HepG2 (cell line): ENCODE measurements around the gene FUBP3. TPM values are rescaled to one million over a fixed set of nuclear protein-coding genes. Genes with fewer than 3 reads are reported as not detected.

Experiments
- ATAC-seq: fragments of 200-7000 bp; cut with Tn5 transposase; 3 replicates; pipeline ENCODE4 v1.9.1; 2020; ENCODE audit warnings: mild to moderate bottlenecking, moderate library complexity
- BruUV-seq: library from RNA; stranded (reverse); fragments of 400-500 nt; replicated peaks from 2 replicates; lab custom pipeline; 2021; lab: Mats Ljungman, UMichigan
- CTCF ChIA-PET: fragments of 300-600 bp; formaldehyde crosslinking; extraction: SDS; loops from one replicate; lab custom pipeline; 2021; ENCODE audit warnings: low total read pairs, inconsistent platforms, low intra/inter-chr PET ratio; lab: Yijun Ruan, JAX
- POLR2A ChIA-PET: fragments of 350-600 bp; sonication (Branson Sonifier 250); formaldehyde crosslinking; loops from one replicate; lab custom pipeline; 2020; ENCODE audit warnings: antibody characterized with exemption, inconsistent platforms; lab: Yijun Ruan, JAX
- DNase-seq: peaks from one replicate; pipeline ENCODE4 v3.0.0-alpha.2; 2015; ENCODE audit warnings: low spot score
- FAIRE-seq: peaks from 3 replicates; lab custom pipeline; 2011; peaks lifted over from hg19 to GRCh38; lab: Jason Lieb, UNC
- H2AFZ ChIP-seq: one replicate; pipeline ENCODE4 v1.6.1; 2011; ENCODE audit warnings: low read length, inconsistent platforms
- H3K27ac ChIP-seq: fragments of 300-600 bp; 3 replicates; pipeline ENCODE4 v1.8.0; 2011; ENCODE audit warnings: mixed run types, mild to moderate bottlenecking, mixed read lengths, low read length, inconsistent platforms; ENCODE audit not compliant: insufficient read depth; ENCODE audit errors: extremely low read length
- H3K27me3 ChIP-seq, 2 experiments: fragments of 200-600 bp in 1 of 2; 2 replicates in 1 of 2; 3 replicates in 1 of 2; pipeline versions ENCODE4 v1.6.0 to v1.8.0; 2011; ENCODE audit warnings: low read length in 2 of 2, mild to moderate bottlenecking in 2 of 2, moderate library complexity in 2 of 2, inconsistent platforms in 1 of 2; ENCODE audit not compliant: insufficient read depth in 2 of 2, control insufficient read depth in 1 of 2
- H3K36me3 ChIP-seq, 2 experiments: fragments of 200-600 bp in 1 of 2; replicated peaks in 1 of 2; 2 replicates in 1 of 2; 3 replicates in 1 of 2; pipeline versions ENCODE4 v1.5.1 to v1.8.0; 2011; ENCODE audit warnings: low read length in 2 of 2, inconsistent platforms in 1 of 2; ENCODE audit not compliant: insufficient read depth in 2 of 2, control insufficient read depth in 1 of 2
- H3K4me1 ChIP-seq: 2 replicates; pipeline ENCODE4 v1.5.1; 2012; ENCODE audit warnings: low read length, inconsistent platforms; ENCODE audit not compliant: insufficient read depth
- H3K4me2 ChIP-seq: 2 replicates; pipeline ENCODE4 v1.6.0; 2011; ENCODE audit warnings: low read depth, low read length, inconsistent platforms
- H3K4me3 ChIP-seq, 3 experiments: fragments of 200-600 bp in 1 of 3; sonication (generic), shearing (Covaris generic) in 1 of 3; replicated peaks in 1 of 3; 2 replicates each; pipeline ENCODE4 v1.5.1; 2011 to 2016; ENCODE audit warnings: low read length in 3 of 3, inconsistent platforms in 2 of 3, low read depth in 2 of 3, mild to moderate bottlenecking in 2 of 3, control low read depth in 1 of 3, mixed read lengths in 1 of 3; ENCODE audit not compliant: insufficient read depth in 1 of 3
- H3K79me2 ChIP-seq: one replicate; pipeline ENCODE4 v1.6.1; 2011; ENCODE audit warnings: low read length, inconsistent platforms; ENCODE audit not compliant: insufficient read depth
- H3K9ac ChIP-seq: 2 replicates; pipeline ENCODE4 v1.6.0; 2011; ENCODE audit warnings: mild to moderate bottlenecking, low read depth, low read length, inconsistent platforms; ENCODE audit not compliant: insufficient read depth
- H3K9me3 ChIP-seq: 2 replicates; pipeline ENCODE4 v1.5.1; 2012; ENCODE audit warnings: mild to moderate bottlenecking, low read length
- H4K20me1 ChIP-seq: 2 replicates; pipeline ENCODE4 v1.6.0; 2011; ENCODE audit warnings: inconsistent platforms, mild to moderate bottlenecking, low read length, moderate library complexity; ENCODE audit not compliant: insufficient read depth
- CEBPB ChIP-seq: IDR thresholded peaks from 2 replicates; pipeline ENCODE4 v1.6.1; 2011; ENCODE audit warnings: low read depth, low read length, improper control_type of control experiment, borderline replicate concordance
- CHCHD3 ChIP-seq: sonication (generic); formaldehyde crosslinking; IDR thresholded peaks from 2 replicates; pipeline ENCODE4 v1.8.0; 2022; ENCODE audit warnings: mild to moderate bottlenecking, missing genetic modification reagents, moderate library complexity
- MTF1 ChIP-seq: sonication (generic); formaldehyde crosslinking; IDR thresholded peaks from 2 replicates; pipeline ENCODE4 v1.5.0; 2020; ENCODE audit warnings: missing genetic modification reagents
- RFX1 ChIP-seq: fragments of 450-650 bp; IDR thresholded peaks from 2 replicates; pipeline ENCODE4 v1.6.1; 2017
- SP5 ChIP-seq: IDR thresholded peaks from 2 replicates; pipeline ENCODE4 v1.6.1; 2016; ENCODE audit warnings: low read depth, borderline replicate concordance
- STAG1 ChIP-seq: sonication (generic); formaldehyde crosslinking; IDR thresholded peaks from 2 replicates; pipeline ENCODE4 v1.4.0; 2020; ENCODE audit warnings: missing genetic modification reagents
- TCF7 ChIP-seq: sonication (generic); IDR thresholded peaks from 2 replicates; pipeline ENCODE4 v1.6.1; 2016; ENCODE audit warnings: antibody characterized with exemption, low read depth
- TERF1 ChIP-seq: sonication (generic); formaldehyde crosslinking; IDR thresholded peaks from 2 replicates; pipeline ENCODE4 v1.8.0; 2022; ENCODE audit warnings: mild to moderate bottlenecking, missing genetic modification reagents, moderate library complexity
- YEATS4 ChIP-seq: sonication (generic); formaldehyde crosslinking; IDR thresholded peaks from 2 replicates; pipeline ENCODE4 v1.4.0; 2020; ENCODE audit warnings: missing genetic modification reagents, borderline replicate concordance
- ZFP37 ChIP-seq: sonication (generic); formaldehyde crosslinking; IDR thresholded peaks from 2 replicates; pipeline ENCODE4 v1.4.0; 2020; ENCODE audit warnings: missing genetic modification reagents, borderline replicate concordance
- ZNF292 ChIP-seq: sonication (generic); formaldehyde crosslinking; IDR thresholded peaks from 2 replicates; pipeline ENCODE4 v1.8.1; 2022; ENCODE audit warnings: mild to moderate bottlenecking, low read depth, missing genetic modification reagents, borderline replicate concordance
- ZNF556 ChIP-seq: sonication (generic); formaldehyde crosslinking; IDR thresholded peaks from 2 replicates; pipeline ENCODE4 v1.4.0; 2020; ENCODE audit warnings: mild to moderate bottlenecking, missing genetic modification reagents, borderline replicate concordance
- ZNF569 ChIP-seq: sonication (generic); formaldehyde crosslinking; IDR thresholded peaks from 2 replicates; pipeline ENCODE4 v1.5.0; 2020; ENCODE audit warnings: mild to moderate bottlenecking, missing genetic modification reagents, moderate library complexity, borderline replicate concordance
- WGBS: methylation state at CpG from one replicate; pipeline ENCODE4 v1.1.6; 2017; ENCODE audit warnings: low lambda C conversion rate; 5-methylcytosine and 5-hydroxymethylcytosine counted together
- in situ Hi-C: cut with HindIII; loops from 2 replicates; pipeline ENCODE4 v1.10.0; 2017; ENCODE audit warnings: low pct_unique_long_range_greater_than_20kb; ENCODE audit not compliant: extremely low pct_ligation_motif_present
- intact Hi-C: fragments of 100-400 bp; cut with micrococcal nuclease; formaldehyde crosslinking; loops from one replicate; pipeline ENCODE4 v1.10.0; 2022; ENCODE audit not compliant: unreplicated experiment
- polyA plus RNA-seq, 8 experiments: library from polyadenylated mRNA; depleted of rRNA in 3 of 8; stranded (reverse) in 7 of 8; unstranded in 1 of 8; fragments of >200 nt; fragmentation: Illumina TruSeq in 4 of 8; extraction: Trizol in 4 of 8; gene quantifications; 2 replicates each; pipeline versions ENCODE4 v1.2.1 to v1.2.3, GENCODE V29; 2011 to 2016; ENCODE audit warnings: low read depth in 4 of 8, missing spikeins in 1 of 8, mixed read lengths in 1 of 8; ENCODE audit not compliant: insufficient read depth in 1 of 8
- total RNA-seq, 5 experiments: library from RNA; depleted of rRNA; stranded (reverse); fragments of >200 nt; fragmentation: Illumina TruSeq; extraction: Trizol; gene quantifications; 2 replicates each; pipeline ENCODE4 v1.2.3, GENCODE V29; 2016; ENCODE audit warnings: low read depth in 1 of 5
- TF ChIP-seq, protein P1 (sequence below): IDR thresholded peaks from 2 replicates; pipeline ENCODE4 v1.6.1; 2016; ENCODE audit warnings: low read depth, control low read depth
- TF ChIP-seq, protein P2 (sequence below): sonication (generic); formaldehyde crosslinking; IDR thresholded peaks from 2 replicates; pipeline ENCODE4 v1.5.0; 2020; ENCODE audit warnings: missing genetic modification reagents

The FUBP3 gene
- total and polyA plus RNA-seq, 2 of the 13 experiments (the other 11 are each of a cell fraction or from before 2014, with no cell fraction given), result 28.7 to 40.0 TPM

GRCh38 chr9:130535818-130536521, 43.4 kb upstream of the FUBP3 start (continued):
- TF ChIP-seq, protein P1, sequence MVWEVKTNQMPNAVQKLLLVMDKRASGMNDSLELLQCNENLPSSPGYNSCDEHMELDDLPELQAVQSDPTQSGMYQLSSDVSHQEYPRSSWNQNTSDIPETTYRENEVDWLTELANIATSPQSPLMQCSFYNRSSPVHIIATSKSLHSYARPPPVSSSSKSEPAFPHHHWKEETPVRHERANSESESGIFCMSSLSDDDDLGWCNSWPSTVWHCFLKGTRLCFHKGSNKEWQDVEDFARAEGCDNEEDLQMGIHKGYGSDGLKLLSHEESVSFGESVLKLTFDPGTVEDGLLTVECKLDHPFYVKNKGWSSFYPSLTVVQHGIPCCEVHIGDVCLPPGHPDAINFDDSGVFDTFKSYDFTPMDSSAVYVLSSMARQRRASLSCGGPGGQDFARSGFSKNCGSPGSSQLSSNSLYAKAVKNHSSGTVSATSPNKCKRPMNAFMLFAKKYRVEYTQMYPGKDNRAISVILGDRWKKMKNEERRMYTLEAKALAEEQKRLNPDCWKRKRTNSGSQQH (CRISPR knock-in tag), result no peak
- TF ChIP-seq YEATS4 (no peak), ZNF556 (CRISPR knock-in tag) (no peak), ZNF569 (CRISPR knock-in tag) (no peak), ZNF292 (CRISPR knock-in tag) (peak; percentile 56; the same call in 1 of the 2 replicates), TERF1 (CRISPR knock-in tag) (no peak)

DNA sequence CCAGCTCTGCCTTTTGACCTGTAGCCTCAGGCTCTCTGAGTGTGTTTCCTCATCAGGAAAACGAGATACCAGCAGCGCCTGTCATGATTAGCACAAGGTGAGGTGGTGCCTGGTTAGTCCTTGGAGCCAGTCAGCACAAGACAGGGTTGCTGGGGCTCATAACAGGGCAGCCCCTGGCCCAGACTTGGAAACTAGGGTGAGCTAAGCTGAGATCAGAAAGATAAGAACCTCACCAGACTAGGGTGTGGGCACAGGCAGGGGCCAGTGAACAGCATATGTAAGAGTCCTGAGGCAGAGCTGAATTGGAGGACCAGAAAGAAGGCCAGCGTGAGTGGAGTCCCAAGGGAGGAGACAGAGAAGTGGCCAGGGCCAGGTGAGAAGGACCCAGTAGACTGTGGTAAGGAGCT, 42.7 kb upstream of the FUBP3 start:
- POLR2A ChIA-PET, result interaction anchor here (0.6 to 2.5 kb wide), 5 partner anchors 10 to 42 kb away, joined by 3 to 14 read pairs (median 7); no protein-coding TSS in a partner anchor
- no peak overlapping the region for H3K9ac ChIP-seq
- FAIRE-seq, result no peak
- peaks cover 26% of the 10 kb centered on the region for H3K4me1 ChIP-seq
- H3K9me3 ChIP-seq, result no peaks in the 10 kb centered on the region
- in situ Hi-C loops, result no loop called here
- no peak overlapping the region for H2AFZ ChIP-seq
- no TSS peak for BruUV-seq
- peak overlapping the region; percentile 77; the same call in 1 of the 2 replicates for H3K4me2 ChIP-seq
- no peak for DNase-seq
- H3K36me3 ChIP-seq, result no peaks in the 10 kb centered on the region
- 58% methylated on average over 3 of the region's 3 CpGs for WGBS
- H3K27ac ChIP-seq, result no peak overlapping the region
- no peak overlapping the region; a peak in 1 of 6 replicates for H3K4me3 ChIP-seq
- no peaks in the 10 kb centered on the region for H3K79me2 ChIP-seq
- peaks cover 0 to 15% of the 10 kb centered on the region in 2 experiments; a peak in 2 of 5 replicates for H3K27me3 ChIP-seq
- ATAC-seq, result no peak
- CTCF ChIA-PET, result no interaction called here
- intact Hi-C loops, result no loop called here
- no peaks in the 10 kb centered on the region for H4K20me1 ChIP-seq
- TF ChIP-seq, protein P2, sequence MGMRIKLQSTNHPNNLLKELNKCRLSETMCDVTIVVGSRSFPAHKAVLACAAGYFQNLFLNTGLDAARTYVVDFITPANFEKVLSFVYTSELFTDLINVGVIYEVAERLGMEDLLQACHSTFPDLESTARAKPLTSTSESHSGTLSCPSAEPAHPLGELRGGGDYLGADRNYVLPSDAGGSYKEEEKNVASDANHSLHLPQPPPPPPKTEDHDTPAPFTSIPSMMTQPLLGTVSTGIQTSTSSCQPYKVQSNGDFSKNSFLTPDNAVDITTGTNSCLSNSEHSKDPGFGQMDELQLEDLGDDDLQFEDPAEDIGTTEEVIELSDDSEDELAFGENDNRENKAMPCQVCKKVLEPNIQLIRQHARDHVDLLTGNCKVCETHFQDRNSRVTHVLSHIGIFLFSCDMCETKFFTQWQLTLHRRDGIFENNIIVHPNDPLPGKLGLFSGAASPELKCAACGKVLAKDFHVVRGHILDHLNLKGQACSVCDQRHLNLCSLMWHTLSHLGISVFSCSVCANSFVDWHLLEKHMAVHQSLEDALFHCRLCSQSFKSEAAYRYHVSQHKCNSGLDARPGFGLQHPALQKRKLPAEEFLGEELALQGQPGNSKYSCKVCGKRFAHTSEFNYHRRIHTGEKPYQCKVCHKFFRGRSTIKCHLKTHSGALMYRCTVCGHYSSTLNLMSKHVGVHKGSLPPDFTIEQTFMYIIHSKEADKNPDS (CRISPR knock-in tag), result no peak
- TF ChIP-seq SP5 (no peak), CEBPB (no peak), MTF1 (CRISPR knock-in tag) (no peak), CHCHD3 (CRISPR knock-in tag) (0 out of 2 replicates have a peak, but pooled peaks have one; percentile 30), ZFP37 (no peak), RFX1 (no peak), TCF7 (no peak), STAG1 (CRISPR knock-in tag) (no peak)
